ENCODE results near the gene PHTF2.

DNA sequence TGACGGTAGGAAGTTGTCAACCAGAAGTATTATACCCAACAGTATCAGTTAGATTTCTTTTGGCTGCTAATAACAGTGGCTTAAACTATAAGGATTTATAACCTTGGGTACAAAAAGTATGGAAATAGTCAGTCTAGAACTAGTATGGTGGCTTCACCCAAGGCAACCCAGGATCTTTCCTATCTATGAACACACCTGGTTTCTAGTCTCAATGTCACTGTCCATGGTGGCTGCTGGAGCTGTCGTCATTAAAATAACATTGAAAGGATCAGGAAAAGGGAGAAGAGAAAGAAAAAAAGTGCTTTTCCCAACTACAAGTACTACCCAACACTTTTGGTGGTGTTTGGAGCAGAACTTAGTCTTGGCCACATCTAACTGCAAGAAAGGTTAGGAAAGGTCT is 27.7 kb downstream of the PHTF2 start:
- TF ChIP-seq, protein P1, sequence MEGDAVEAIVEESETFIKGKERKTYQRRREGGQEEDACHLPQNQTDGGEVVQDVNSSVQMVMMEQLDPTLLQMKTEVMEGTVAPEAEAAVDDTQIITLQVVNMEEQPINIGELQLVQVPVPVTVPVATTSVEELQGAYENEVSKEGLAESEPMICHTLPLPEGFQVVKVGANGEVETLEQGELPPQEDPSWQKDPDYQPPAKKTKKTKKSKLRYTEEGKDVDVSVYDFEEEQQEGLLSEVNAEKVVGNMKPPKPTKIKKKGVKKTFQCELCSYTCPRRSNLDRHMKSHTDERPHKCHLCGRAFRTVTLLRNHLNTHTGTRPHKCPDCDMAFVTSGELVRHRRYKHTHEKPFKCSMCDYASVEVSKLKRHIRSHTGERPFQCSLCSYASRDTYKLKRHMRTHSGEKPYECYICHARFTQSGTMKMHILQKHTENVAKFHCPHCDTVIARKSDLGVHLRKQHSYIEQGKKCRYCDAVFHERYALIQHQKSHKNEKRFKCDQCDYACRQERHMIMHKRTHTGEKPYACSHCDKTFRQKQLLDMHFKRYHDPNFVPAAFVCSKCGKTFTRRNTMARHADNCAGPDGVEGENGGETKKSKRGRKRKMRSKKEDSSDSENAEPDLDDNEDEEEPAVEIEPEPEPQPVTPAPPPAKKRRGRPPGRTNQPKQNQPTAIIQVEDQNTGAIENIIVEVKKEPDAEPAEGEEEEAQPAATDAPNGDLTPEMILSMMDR (IDR thresholded peaks at IDR 0.05) = no peak
- no peak for TF ChIP-seq POLR2A (IDR thresholded peaks at IDR 0.05; ENCODE audit: low read depth)
- no peak for TF ChIP-seq POLR2AphosphoS5 (IDR thresholded peaks at IDR 0.05)
- TF ChIP-seq EP300 (IDR thresholded peaks at IDR 0.05) = no peak
